Stimulated activated naive B cell treated with anti-CD40 and anti-IgM and Interleukin-4, amounts not matched to agents 10 μg/mL and 1 μg/mL and 100 μg/mL, for 72 hours (primary cell): ENCODE measurements around the gene NIT1.

ENCODE experiments used
- ATAC-seq, 2 donors: fragments of 150-1000 bp; cut with Tn5 transposase; replicated peaks; 2 replicates each; pipeline ENCODE4 v1.10.0; 2021; ENCODE audit warnings: moderate library complexity in 1 of 2
- DNase-seq: peaks from one replicate; pipeline ENCODE4 v3.0.0; 2021
- H3K27ac Mint-ChIP-seq: one replicate; pipeline ENCODE4 v1.8.0; 2022; ENCODE audit warnings: mild to moderate bottlenecking, mixed read lengths
- H3K27me3 Mint-ChIP-seq, 2 donors: one replicate each; pipeline ENCODE4 v1.8.0; 2022; ENCODE audit warnings: mixed read lengths in 2 of 2
- H3K36me3 Mint-ChIP-seq, 2 donors: one replicate each; pipeline ENCODE4 v1.8.0; 2022; ENCODE audit warnings: mixed read lengths in 2 of 2, mild to moderate bottlenecking in 1 of 2
- H3K4me1 Mint-ChIP-seq, 2 donors: one replicate each; pipeline ENCODE4 v1.8.0; 2022; ENCODE audit warnings: mixed read lengths in 2 of 2, mild to moderate bottlenecking in 1 of 2
- H3K4me3 Mint-ChIP-seq, 2 donors: one replicate each; pipeline ENCODE4 v1.8.0; 2022; ENCODE audit warnings: mild to moderate bottlenecking in 2 of 2, mixed read lengths in 2 of 2, moderate library complexity in 1 of 2
- H3K9me3 Mint-ChIP-seq, 2 donors: one replicate each; pipeline ENCODE4 v1.8.0; 2022; ENCODE audit warnings: mixed read lengths in 2 of 2, mild to moderate bottlenecking in 1 of 2

The NIT1 gene

GRCh38 chr1:161161652-161162051 lies 43.7 kb downstream of the NIT1 start:
- no peak for ATAC-seq
- Mint-ChIP-seq H3K4me3 (peak overlapping the region in 1 of 2 donors; percentile 6), H3K27ac (no peak overlapping the region), H3K9me3 (no peaks in the 10 kb centered on the region), H3K4me1 (peaks cover 51 to 72% of the 10 kb centered on the region in 2 donors), H3K36me3 (peaks cover 25 to 61% of the 10 kb centered on the region in 2 donors), H3K27me3 (no peaks in the 10 kb centered on the region)
- DNase-seq = no peak

GRCh38 chr1:161162052-161162451 lies 44.1 kb downstream of the NIT1 start:
- Mint-ChIP-seq H3K27ac (no peak overlapping the region), H3K27me3 (no peaks in the 10 kb centered on the region), H3K4me1 (peaks cover 53 to 76% of the 10 kb centered on the region in 2 donors), H3K9me3 (no peaks in the 10 kb centered on the region), H3K36me3 (peaks cover 22 to 60% of the 10 kb centered on the region in 2 donors), H3K4me3 (peak overlapping the region in 1 of 2 donors; percentile 6)
- ATAC-seq = no peak
- DNase-seq = no peak

GRCh38 chr1:161162806-161163205 lies 44.9 kb downstream of the NIT1 start:
- Mint-ChIP-seq H3K36me3 (peaks cover 20 to 54% of the 10 kb centered on the region in 2 donors), H3K9me3 (no peaks in the 10 kb centered on the region), H3K4me1 (peaks cover 56 to 82% of the 10 kb centered on the region in 2 donors), H3K27ac (no peak overlapping the region), H3K4me3 (no peak overlapping the region), H3K27me3 (no peaks in the 10 kb centered on the region)
- DNase-seq (no peak), ATAC-seq (no peak)

GRCh38 chr1:161163793-161164192 lies 45.9 kb downstream of the NIT1 start:
- Mint-ChIP-seq H3K4me1 (peaks cover 58 to 84% of the 10 kb centered on the region in 2 donors), H3K36me3 (peaks cover 23 to 52% of the 10 kb centered on the region in 2 donors), H3K27ac (peak overlapping the region; percentile 33)

GRCh38 chr1:161164901-161165610 lies 47.2 kb downstream of the NIT1 start:
- DNase-seq = no peak
- peaks cover 26 to 53% of the 10 kb centered on the region in 2 donors for H3K36me3 Mint-ChIP-seq
- no peaks in the 10 kb centered on the region for H3K27me3 Mint-ChIP-seq
- peak overlapping the region; percentile 31 to 48 for H3K4me3 Mint-ChIP-seq
- no peaks in the 10 kb centered on the region for H3K9me3 Mint-ChIP-seq
- H3K27ac Mint-ChIP-seq = peak overlapping the region; percentile 97
- H3K4me1 Mint-ChIP-seq = peaks cover 54 to 71% of the 10 kb centered on the region in 2 donors
- no peak for ATAC-seq

More at GRCh38 chr1:161163793-161164192, 45.9 kb downstream of the NIT1 start:
- Mint-ChIP-seq H3K4me3 (no peak overlapping the region), H3K27me3 (no peaks in the 10 kb centered on the region), H3K9me3 (no peaks in the 10 kb centered on the region)
- no peak for ATAC-seq
- DNase-seq = no peak

- Mint-ChIP-seq H3K27ac (peak within 1 kb of the TSS; percentile 97), H3K36me3 (peaks cover 27 to 58% of the 10 kb centered on the region in 2 donors), H3K27me3 (no peaks in the 10 kb centered on the region), H3K4me3 (peak within 1 kb of the TSS; percentile 93 to 94), H3K9me3 (no peaks in the 10 kb centered on the region), H3K4me1 (peaks cover 48 to 62% of the 10 kb centered on the region in 2 donors)
- ATAC-seq (peak; percentile 95 to 96), DNase-seq (peak; percentile 92)
Measured at GRCh38 chr1:161165742-161166668, 48.1 kb downstream of the NIT1 start, which contains the start of gene PPOX. PPOX (plus strand) TSS chr1:161166426; CDS start chr1:161166848, 422 bp downstream.

- H3K4me1 Mint-ChIP-seq = peaks cover 39 to 53% of the 10 kb centered on the region in 2 donors
Measured at GRCh38 chr1:161166669-161167548, 49.0 kb downstream of the NIT1 start.

GRCh38 chr1:161168906-161169305 lies 51.0 kb downstream of the NIT1 start:
- H3K4me1 Mint-ChIP-seq = peaks cover 31 to 50% of the 10 kb centered on the region in 2 donors
- peak overlapping the region; percentile 47 for H3K27ac Mint-ChIP-seq
- DNase-seq (no peak), ATAC-seq (no peak)
- H3K27me3 Mint-ChIP-seq = no peaks in the 10 kb centered on the region
- peaks cover 29 to 58% of the 10 kb centered on the region in 2 donors for H3K36me3 Mint-ChIP-seq
- peak overlapping the region in 1 of 2 donors; percentile 13 for H3K4me3 Mint-ChIP-seq
- no peaks in the 10 kb centered on the region for H3K9me3 Mint-ChIP-seq

More at GRCh38 chr1:161166669-161167548, 49.0 kb downstream of the NIT1 start:
- DNase-seq (no peak), ATAC-seq (no peak)
- peak overlapping the region; percentile 97 for H3K27ac Mint-ChIP-seq
- H3K4me3 Mint-ChIP-seq = peak overlapping the region; percentile 93 to 94
- H3K9me3 Mint-ChIP-seq = no peaks in the 10 kb centered on the region
- no peaks in the 10 kb centered on the region for H3K27me3 Mint-ChIP-seq
- peaks cover 31 to 56% of the 10 kb centered on the region in 2 donors for H3K36me3 Mint-ChIP-seq
